Kidney (tissue), 14 donors: ENCODE results near the gene HSD17B4. TPM values are rescaled to one million over a fixed set of nuclear protein-coding genes. Genes with fewer than 3 reads are reported as not detected.
"Not testable (repeated sequence)": the region's sequence is repeated elsewhere in the genome, so short reads cannot be mapped to it uniquely, and the experiment has no call there.

Experiments used
- DNase-seq, 5 donors: peaks; one replicate each; pipeline ENCODE4 v3.0.0-alpha.2; 2013 to 2020
- FAIRE-seq: peaks from 2 replicates; lab custom pipeline; 2012; peaks lifted over from hg19 to GRCh38; lab: Jason Lieb, UNC
- H3K27ac ChIP-seq, 2 donors: one replicate each; pipeline ENCODE4 v1.7.0; 2013; ENCODE audit warnings: low read depth in 2 of 2, low read length in 2 of 2, inconsistent platforms in 1 of 2
- H3K27me3 ChIP-seq: one replicate; pipeline ENCODE4 v1.7.1; 2013; ENCODE audit warnings: low read length, inconsistent platforms; ENCODE audit not compliant: control insufficient read depth, insufficient read depth
- H3K36me3 ChIP-seq, 3 donors: one replicate each; pipeline versions ENCODE4 v1.7.0 to v1.7.1; 2013; ENCODE audit warnings: low read length in 3 of 3, control low read depth in 1 of 3, inconsistent platforms in 1 of 3; ENCODE audit not compliant: insufficient read depth in 3 of 3, control insufficient read depth in 2 of 3
- H3K4me1 ChIP-seq, 3 donors: one replicate each; pipeline versions ENCODE4 v1.7.0 to v1.7.1; 2013; ENCODE audit warnings: low read length in 3 of 3, inconsistent platforms in 1 of 3, low read depth in 1 of 3; ENCODE audit not compliant: control insufficient read depth in 2 of 3, insufficient read depth in 2 of 3
- H3K4me3 ChIP-seq, 3 donors: one replicate each; pipeline versions ENCODE4 v1.7.0 to v1.8.1; 2013; ENCODE audit warnings: low read length in 3 of 3, control low read depth in 1 of 3, inconsistent platforms in 1 of 3
- H3K9ac ChIP-seq, 3 donors: one replicate each; pipeline versions ENCODE4 v1.7.0 to v1.7.1; 2013; ENCODE audit warnings: low read length in 3 of 3, control low read depth in 1 of 3, inconsistent platforms in 1 of 3
- H3K9me3 ChIP-seq, 3 donors: one replicate each; pipeline versions ENCODE4 v1.7.0 to v1.7.1; 2013; ENCODE audit warnings: low read length in 3 of 3, control low read depth in 1 of 3, inconsistent platforms in 1 of 3; ENCODE audit not compliant: control insufficient read depth in 2 of 3, insufficient read depth in 1 of 3
- intact Hi-C: fragments of 100-400 bp; cut with DNase I; formaldehyde crosslinking; loops from one replicate; pipeline ENCODE4 v1.11.1; 2022
- polyA plus RNA-seq: library from polyadenylated mRNA; stranded (reverse); fragments of 350-450 nt; fragmentation: Illumina TruSeq; extraction: RNeasy Lipid Tissue Mini Kit (QIAGEN cat#74804); gene quantifications from one replicate; pipeline ENCODE4 v1.2.3, GENCODE V29; 2014; ENCODE audit warnings: low read depth, low replicate concordance; ENCODE audit not compliant: insufficient read depth
- total RNA-seq: library from RNA; stranded (reverse); fragmentation: NEBNext Ultra II Directional; extraction: Animal tissue kit (Norgen Biotek cat#: 25700); gene quantifications from one replicate; pipeline ENCODE4 v1.2.1, GENCODE V29; 2021
- TF ChIP-seq, protein P1 (sequence below): IDR thresholded peaks from 3 replicates; pipeline ENCODE4 v1.5.1; 2012; ENCODE audit warnings: mild to moderate bottlenecking, moderate library complexity, borderline replicate concordance; ENCODE audit not compliant: insufficient read depth; ENCODE audit errors: extremely low read depth
- donor health status: control.
- donor health status: control.
- donor health status: control.
- donor health status: control.
- donor health status: control.
- donor health status: DM: yes; HTN: yes; CAD: no.
- donor health status: Normal renal cell carcinoma (clear cell type).

The HSD17B4 gene
- total and polyA plus RNA-seq, 2 donors from 2014 or later: 202 to 212 TPM

DNA sequence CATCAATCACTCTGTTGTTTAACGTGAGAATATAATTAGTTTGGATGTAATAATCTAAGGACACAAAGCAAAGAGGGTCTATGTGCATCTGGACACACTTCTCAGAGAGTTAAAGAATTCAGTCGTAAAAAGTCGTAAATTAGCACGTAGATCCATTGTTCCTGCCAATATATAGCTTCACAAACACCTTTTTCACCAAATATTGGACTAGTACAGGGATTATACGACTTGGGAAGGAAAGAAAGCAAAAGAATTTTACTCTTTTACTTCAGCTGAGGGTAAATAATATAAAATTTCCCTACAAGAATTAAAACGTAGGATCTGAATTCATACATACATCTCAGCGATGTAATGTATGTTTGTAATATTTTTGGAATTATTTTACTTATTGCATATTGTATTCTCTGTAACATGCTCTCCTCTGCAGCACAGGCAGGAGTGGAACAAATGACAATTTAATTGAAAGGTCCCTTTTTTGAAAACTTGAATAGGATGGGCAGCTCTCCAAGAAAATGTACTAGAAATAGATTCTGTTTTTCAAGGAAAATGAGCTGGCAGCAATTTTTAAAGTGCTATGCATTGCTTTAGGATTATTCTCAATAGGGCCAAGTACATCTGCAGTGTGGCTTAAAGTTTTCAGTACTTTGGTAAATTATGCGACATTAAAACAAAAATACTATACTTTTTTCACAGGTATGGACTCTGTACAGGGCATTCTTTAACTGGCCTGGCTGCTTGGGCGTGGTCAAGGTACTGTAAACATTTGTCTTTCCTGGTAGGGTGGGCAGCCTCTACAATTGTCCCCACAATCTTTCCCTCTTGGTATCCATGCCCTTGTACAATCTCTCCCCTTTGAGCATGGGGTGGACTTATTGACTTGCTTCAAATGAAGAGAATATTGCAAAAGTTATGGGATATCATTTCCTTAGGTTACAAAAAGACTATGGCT lies 39.7 kb upstream of the HSD17B4 start:
- no peak overlapping the region for H3K27ac ChIP-seq
- H3K4me3 ChIP-seq: peak overlapping the region in 1 of 3 donors; percentile 79
- H3K27me3 ChIP-seq: no peaks in the 10 kb centered on the region
- TF ChIP-seq, protein P1, sequence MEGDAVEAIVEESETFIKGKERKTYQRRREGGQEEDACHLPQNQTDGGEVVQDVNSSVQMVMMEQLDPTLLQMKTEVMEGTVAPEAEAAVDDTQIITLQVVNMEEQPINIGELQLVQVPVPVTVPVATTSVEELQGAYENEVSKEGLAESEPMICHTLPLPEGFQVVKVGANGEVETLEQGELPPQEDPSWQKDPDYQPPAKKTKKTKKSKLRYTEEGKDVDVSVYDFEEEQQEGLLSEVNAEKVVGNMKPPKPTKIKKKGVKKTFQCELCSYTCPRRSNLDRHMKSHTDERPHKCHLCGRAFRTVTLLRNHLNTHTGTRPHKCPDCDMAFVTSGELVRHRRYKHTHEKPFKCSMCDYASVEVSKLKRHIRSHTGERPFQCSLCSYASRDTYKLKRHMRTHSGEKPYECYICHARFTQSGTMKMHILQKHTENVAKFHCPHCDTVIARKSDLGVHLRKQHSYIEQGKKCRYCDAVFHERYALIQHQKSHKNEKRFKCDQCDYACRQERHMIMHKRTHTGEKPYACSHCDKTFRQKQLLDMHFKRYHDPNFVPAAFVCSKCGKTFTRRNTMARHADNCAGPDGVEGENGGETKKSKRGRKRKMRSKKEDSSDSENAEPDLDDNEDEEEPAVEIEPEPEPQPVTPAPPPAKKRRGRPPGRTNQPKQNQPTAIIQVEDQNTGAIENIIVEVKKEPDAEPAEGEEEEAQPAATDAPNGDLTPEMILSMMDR: no peak
- H3K36me3 ChIP-seq: no peaks in the 10 kb centered on the region
- H3K9ac ChIP-seq: no peak overlapping the region
- H3K4me1 ChIP-seq: peaks cover 0 to 6% (median 0%) of the 10 kb centered on the region in 3 donors
- no peaks in the 10 kb centered on the region for H3K9me3 ChIP-seq
- intact Hi-C loops: no loop called here
- FAIRE-seq (no peak), DNase-seq (no peak)

DNA sequence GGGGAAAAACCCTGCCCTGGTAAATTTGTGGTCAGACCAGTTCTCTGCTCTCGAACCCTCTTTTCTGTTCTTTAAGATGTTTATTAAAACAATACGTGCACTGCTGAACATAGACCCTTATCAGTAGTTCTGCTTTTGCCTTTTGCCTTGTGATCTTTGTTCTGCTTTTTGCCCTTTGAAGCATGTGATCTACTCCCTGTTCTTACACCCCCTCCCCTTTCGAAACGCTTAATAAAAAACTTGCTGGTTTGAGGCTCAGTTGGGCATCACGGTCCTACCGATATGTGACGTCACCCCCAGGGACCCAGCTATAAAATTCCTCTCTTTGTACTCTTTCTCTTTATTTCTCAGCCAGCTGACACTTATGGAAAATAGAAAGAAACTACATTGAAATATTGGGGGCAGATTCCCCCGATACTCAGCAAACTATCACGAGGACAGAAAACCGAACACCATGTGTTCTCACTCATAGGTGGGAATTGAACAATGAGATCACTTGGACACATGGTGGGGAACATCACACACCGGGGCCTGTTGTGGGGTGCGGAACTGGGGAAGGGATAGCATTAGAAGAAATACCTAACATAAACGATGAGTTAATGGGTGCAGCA lies 38.1 kb upstream of the HSD17B4 start:
- H3K9me3 ChIP-seq, intact Hi-C loops, H3K27me3 ChIP-seq, H3K27ac ChIP-seq, H3K9ac ChIP-seq, FAIRE-seq, H3K4me1 ChIP-seq, H3K4me3 ChIP-seq, DNase-seq, H3K36me3 ChIP-seq: not testable (repeated sequence)

DNA sequence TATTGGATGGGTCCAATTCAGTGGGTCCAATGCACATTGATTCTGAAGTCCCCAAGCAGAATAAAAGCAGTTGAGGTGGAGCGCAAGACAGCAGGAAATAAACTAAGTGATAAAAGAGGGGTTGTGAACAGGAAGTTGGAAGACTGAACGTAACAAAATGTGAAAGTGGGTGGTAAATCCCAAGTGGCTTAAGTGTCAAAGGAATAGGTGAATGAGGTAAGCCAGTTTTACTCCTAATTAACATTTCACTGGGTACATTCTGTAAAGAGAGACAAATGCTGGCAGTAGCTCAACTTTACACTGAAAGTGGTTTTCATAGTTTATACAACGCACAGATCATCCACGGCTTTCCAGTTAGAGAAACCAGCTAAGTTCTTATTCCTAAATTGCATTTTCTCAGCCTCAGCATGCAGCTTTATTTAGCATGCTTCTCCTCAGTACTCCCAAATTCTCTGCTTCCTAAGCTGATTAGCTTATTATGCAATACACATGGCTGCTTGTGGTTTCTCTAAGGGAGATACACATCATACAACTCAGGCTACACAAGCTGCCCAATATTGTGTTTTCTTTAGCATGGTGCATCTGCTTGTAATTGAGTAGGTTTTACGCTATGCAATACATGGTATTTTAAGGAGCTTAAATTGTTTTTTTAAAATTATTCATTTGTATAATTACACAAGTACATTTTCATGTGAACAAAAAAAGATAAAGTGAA lies 34.2 kb upstream of the HSD17B4 start:
- Histone ChIP-seq H3K4me1 (peaks cover 0 to 2% (median 0%) of the 10 kb centered on the region in 3 donors), H3K36me3 (no peaks in the 10 kb centered on the region), H3K9me3 (no peaks in the 10 kb centered on the region), H3K27ac (peak overlapping the region in 1 of 2 donors; percentile 12), H3K9ac (no peak overlapping the region), H3K4me3 (no peak overlapping the region), H3K27me3 (no peaks in the 10 kb centered on the region)
- TF ChIP-seq, protein P1: no peak
- intact Hi-C loops: no loop called here
- FAIRE-seq (no peak), DNase-seq (no peak)
